B cell (primary cell): ENCODE results near the gene LRRC66. TPM values are rescaled to one million over a fixed set of nuclear protein-coding genes. Genes with fewer than 3 reads are reported as not detected.

Experiments used
- ATAC-seq: fragments of 200-7000 bp; cut with Tn5 transposase; one replicate; pipeline ENCODE4 v1.10.0; 2021; ENCODE audit warnings: low read depth, mild to moderate bottlenecking, moderate number of reproducible peaks, moderate library complexity
- CTCF ChIA-PET: fragments of 350-600 bp; sonication (Branson Sonifier 250); formaldehyde crosslinking; loops from one replicate; lab custom pipeline; 2021; ENCODE audit warnings: antibody characterized with exemption, inconsistent platforms; lab: Charles Lee
- POLR2A ChIA-PET: fragments of 350-600 bp; sonication (Branson Sonifier 250); formaldehyde crosslinking; loops from one replicate; lab custom pipeline; 2021; ENCODE audit warnings: antibody characterized with exemption; lab: Charles Lee
- DNase-seq: peaks from one replicate; pipeline ENCODE4 v3.0.0; 2013
- H2AFZ ChIP-seq: 2 replicates; pipeline ENCODE4 v1.6.1; 2012; ENCODE audit warnings: mild to moderate bottlenecking, low read depth, low read length; ENCODE audit not compliant: insufficient read depth, poor library complexity, severe bottlenecking
- H3K27ac ChIP-seq, 2 donors: 1 replicate in 1 of 2; 2 replicates in 1 of 2; pipeline ENCODE4 v1.5.1; 2012 to 2013; ENCODE audit warnings: low read length in 2 of 2, mild to moderate bottlenecking in 2 of 2, moderate library complexity in 1 of 2
- H3K27me3 ChIP-seq, 4 experiments: fragments of 200-600 bp in 1 of 4; sonication (generic) in 1 of 4; replicated peaks in 1 of 4; 1 replicate in 2 of 4; 2 replicates in 2 of 4; pipeline versions ENCODE4 v1.6.1 to v1.7.0; 2013 to 2016; ENCODE audit warnings: low read length in 3 of 4, mild to moderate bottlenecking in 2 of 4, mixed read lengths in 1 of 4, moderate library complexity in 1 of 4; ENCODE audit not compliant: insufficient read depth in 4 of 4, control insufficient read depth in 3 of 4; ENCODE audit errors: control extremely low read depth in 1 of 4
- H3K36me3 ChIP-seq, 2 experiments: replicated peaks in 1 of 2; 1 replicate in 1 of 2; 2 replicates in 1 of 2; pipeline versions ENCODE4 v1.6.1 to v1.7.1; 2013; ENCODE audit warnings: low read length in 1 of 2; ENCODE audit not compliant: insufficient read depth in 2 of 2, control insufficient read depth in 1 of 2; ENCODE audit errors: control extremely low read depth in 1 of 2, extremely low read depth in 1 of 2
- H3K4me1 ChIP-seq, 2 donors: fragments of 200-600 bp in 1 of 2; sonication (generic) in 1 of 2; 1 replicate in 1 of 2; 2 replicates in 1 of 2; pipeline versions ENCODE4 v1.5.1 to v1.6.1; 2013 to 2017; ENCODE audit warnings: low read length in 2 of 2; ENCODE audit not compliant: control insufficient read depth in 2 of 2, insufficient read depth in 2 of 2
- H3K4me2 ChIP-seq: replicated peaks from 2 replicates; pipeline ENCODE3; 2012; ENCODE audit warnings: mild to moderate bottlenecking, low read depth, low read length; ENCODE audit not compliant: poor library complexity, severe bottlenecking
- H3K4me3 ChIP-seq, 5 experiments: fragments of 200-600 bp in 1 of 5; sonication (generic) in 1 of 5; 1 replicate in 3 of 5; 2 replicates in 2 of 5; pipeline versions ENCODE4 v1.5.1 to v1.7.0; 2011 to 2016; ENCODE audit warnings: low read length in 4 of 5, mild to moderate bottlenecking in 4 of 5, low read depth in 2 of 5, control low read depth in 1 of 5, moderate library complexity in 1 of 5; ENCODE audit not compliant: insufficient read depth in 1 of 5; ENCODE audit errors: control extremely low read depth in 1 of 5, extremely low read depth in 1 of 5
- H3K79me2 ChIP-seq: fragments of 200-600 bp; sonication (generic); one replicate; pipeline ENCODE4 v1.6.0; 2016; ENCODE audit warnings: low read length; ENCODE audit not compliant: control insufficient read depth, insufficient read depth
- H3K9ac ChIP-seq: fragments of 200-600 bp; sonication (generic); 2 replicates; pipeline ENCODE4 v1.6.1; 2017; ENCODE audit warnings: mild to moderate bottlenecking, low read length, moderate library complexity
- H3K9me3 ChIP-seq, 3 donors: one replicate each; pipeline versions ENCODE4 v1.6.1 to v1.7.1; 2013; ENCODE audit warnings: low read length in 2 of 3; ENCODE audit not compliant: control insufficient read depth in 2 of 3, insufficient read depth in 1 of 3; ENCODE audit errors: control extremely low read depth in 1 of 3
- H4K20me1 ChIP-seq: 2 replicates; pipeline ENCODE4 v1.6.0; 2012; ENCODE audit warnings: mild to moderate bottlenecking, low read length; ENCODE audit not compliant: insufficient read depth, control insufficient read depth, poor library complexity, severe bottlenecking
- H3K27ac Mint-ChIP-seq: one replicate; pipeline ENCODE4 v1.8.0; 2021; ENCODE audit warnings: mixed read lengths
- H3K27me3 Mint-ChIP-seq: one replicate; pipeline ENCODE4 v1.8.0; 2021; ENCODE audit warnings: mixed read lengths
- H3K4me1 Mint-ChIP-seq: one replicate; pipeline ENCODE4 v1.8.0; 2021; ENCODE audit warnings: mixed read lengths
- H3K4me3 Mint-ChIP-seq: one replicate; pipeline ENCODE4 v1.8.0; 2021; ENCODE audit warnings: mixed read lengths
- H3K9me3 Mint-ChIP-seq: one replicate; pipeline ENCODE4 v1.8.0; 2022; ENCODE audit warnings: mixed read lengths; ENCODE audit not compliant: insufficient read depth
- EZH2 ChIP-seq: IDR thresholded peaks from 2 replicates; pipeline ENCODE4 v1.6.1; 2012; ENCODE audit warnings: borderline replicate concordance, low read depth, mild to moderate bottlenecking, moderate library complexity, low read length; ENCODE audit not compliant: insufficient read depth, poor library complexity, severe bottlenecking
- WGBS: methylation state at CpG from one replicate; pipeline ENCODE4 v1.1.5; 2013; ENCODE audit warnings: missing lambda C conversion rate; ENCODE audit not compliant: insufficient coverage; 5-methylcytosine and 5-hydroxymethylcytosine counted together
- intact Hi-C: fragments of 100-400 bp; cut with micrococcal nuclease; formaldehyde crosslinking; loops from one replicate; pipeline ENCODE4 v1.10.0; 2022
- polyA plus RNA-seq: library from polyadenylated mRNA; depleted of rRNA; stranded (reverse); fragments of >200 nt; gene quantifications from 2 replicates; pipeline ENCODE4 v1.2.3, GENCODE V29; 2012
- total RNA-seq, 2 donors: library from RNA; stranded (reverse); fragments of 120-200 nt in 1 of 2; gene quantifications; 1 replicate in 1 of 2; 2 replicates in 1 of 2; pipeline versions ENCODE4 v1.2.3 to v1.2.4, GENCODE V29; 2013 to 2022
- TF ChIP-seq, protein P1 (sequence below): fragments of 200-600 bp; IDR thresholded peaks from one replicate; pipeline ENCODE4 v1.8.0; 2022; ENCODE audit warnings: antibody characterized with exemption, mild to moderate bottlenecking

Gene LRRC66
- total and polyA plus RNA-seq, 2 donors (not counting 1 experiment from before 2014, with no cell fraction given): 0.37 to 0.44 TPM

DNA sequence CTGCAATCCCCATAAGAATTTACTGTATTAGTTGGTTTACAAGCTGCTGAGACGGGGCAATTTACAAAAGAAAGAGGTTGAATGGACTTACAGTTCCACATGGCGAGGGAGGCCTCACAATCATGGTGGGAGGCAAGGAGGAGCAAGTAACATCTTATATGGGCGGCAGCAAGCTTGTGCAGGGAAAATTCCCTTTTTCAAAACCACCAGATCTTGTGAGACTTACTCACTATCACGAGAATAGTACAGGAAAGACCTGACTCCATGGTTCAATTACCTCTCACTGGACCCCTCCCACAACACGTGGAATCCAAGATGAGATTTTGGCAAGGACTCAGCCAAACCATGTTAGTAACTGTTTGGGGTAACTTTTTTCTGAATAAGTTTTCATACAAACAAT, 29.1 kb upstream of the LRRC66 start:
- H3K4me3 ChIP-seq: no peak overlapping the region
- H4K20me1 ChIP-seq: no peaks in the 10 kb centered on the region
- TF ChIP-seq, protein P1, sequence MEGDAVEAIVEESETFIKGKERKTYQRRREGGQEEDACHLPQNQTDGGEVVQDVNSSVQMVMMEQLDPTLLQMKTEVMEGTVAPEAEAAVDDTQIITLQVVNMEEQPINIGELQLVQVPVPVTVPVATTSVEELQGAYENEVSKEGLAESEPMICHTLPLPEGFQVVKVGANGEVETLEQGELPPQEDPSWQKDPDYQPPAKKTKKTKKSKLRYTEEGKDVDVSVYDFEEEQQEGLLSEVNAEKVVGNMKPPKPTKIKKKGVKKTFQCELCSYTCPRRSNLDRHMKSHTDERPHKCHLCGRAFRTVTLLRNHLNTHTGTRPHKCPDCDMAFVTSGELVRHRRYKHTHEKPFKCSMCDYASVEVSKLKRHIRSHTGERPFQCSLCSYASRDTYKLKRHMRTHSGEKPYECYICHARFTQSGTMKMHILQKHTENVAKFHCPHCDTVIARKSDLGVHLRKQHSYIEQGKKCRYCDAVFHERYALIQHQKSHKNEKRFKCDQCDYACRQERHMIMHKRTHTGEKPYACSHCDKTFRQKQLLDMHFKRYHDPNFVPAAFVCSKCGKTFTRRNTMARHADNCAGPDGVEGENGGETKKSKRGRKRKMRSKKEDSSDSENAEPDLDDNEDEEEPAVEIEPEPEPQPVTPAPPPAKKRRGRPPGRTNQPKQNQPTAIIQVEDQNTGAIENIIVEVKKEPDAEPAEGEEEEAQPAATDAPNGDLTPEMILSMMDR: no peak
- no peak for TF ChIP-seq EZH2
- DNase-seq: no peak
- H3K27me3 Mint-ChIP-seq: peaks cover 42% of the 10 kb centered on the region
- no peak overlapping the region for H3K4me3 Mint-ChIP-seq
- H3K27ac Mint-ChIP-seq: no peak overlapping the region
- H3K9ac ChIP-seq: no peak overlapping the region
- H3K9me3 Mint-ChIP-seq: no peaks in the 10 kb centered on the region
- CTCF ChIA-PET: no interaction called here
- peaks cover 0 to 40% (median 30%) of the 10 kb centered on the region in 4 experiments for H3K27me3 ChIP-seq
- peaks cover 0 to 7% (median 0%) of the 10 kb centered on the region in 3 donors for H3K9me3 ChIP-seq
- no peaks in the 10 kb centered on the region for H3K79me2 ChIP-seq
- H3K4me1 Mint-ChIP-seq: peaks cover 29% of the 10 kb centered on the region
- H2AFZ ChIP-seq: no peak overlapping the region
- H3K4me2 ChIP-seq: no peak overlapping the region
- peaks cover 18 to 22% of the 10 kb centered on the region in 2 donors for H3K4me1 ChIP-seq
- H3K27ac ChIP-seq: no peak overlapping the region
- 67% methylated on average over 1 of the region's 5 CpGs for WGBS
- ATAC-seq: no peak
- POLR2A ChIA-PET: no interaction called here
- intact Hi-C loops: no loop called here
- H3K36me3 ChIP-seq: no peaks in the 10 kb centered on the region

DNA sequence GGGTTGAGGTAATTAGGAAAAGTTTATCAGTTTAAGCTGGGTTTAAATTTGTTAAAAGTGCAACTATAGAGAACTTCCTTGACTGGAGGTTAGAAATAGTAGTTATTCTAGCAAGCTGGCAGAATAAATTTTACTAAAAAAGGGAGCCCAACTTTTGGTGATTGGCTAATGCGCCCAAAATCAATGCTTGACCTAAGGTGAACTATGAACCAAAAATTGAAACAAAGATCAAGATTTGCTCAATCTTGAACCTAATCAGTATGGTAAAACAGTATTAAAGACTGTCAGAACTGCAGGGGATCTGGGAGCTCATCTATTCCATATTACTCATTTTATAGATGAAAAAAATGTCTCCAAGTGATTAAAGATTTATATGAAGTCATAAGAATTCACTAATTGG, 24.9 kb upstream of the LRRC66 start:
- H3K4me1 Mint-ChIP-seq: no peaks in the 10 kb centered on the region
- ATAC-seq: no peak
- intact Hi-C loops: no loop called here

More for the DNA sequence above, 24.9 kb upstream of the LRRC66 start:
- POLR2A ChIA-PET: no interaction called here
- no peak for DNase-seq
- Histone ChIP-seq H3K9ac (no peak overlapping the region), H3K36me3 (no peaks in the 10 kb centered on the region), H4K20me1 (no peaks in the 10 kb centered on the region), H3K4me3 (no peak overlapping the region), H3K27me3 (peaks cover 0 to 21% (median 20%) of the 10 kb centered on the region in 4 experiments), H3K4me2 (no peak overlapping the region), H3K79me2 (no peaks in the 10 kb centered on the region), H3K9me3 (peaks cover 0 to 3% (median 0%) of the 10 kb centered on the region in 3 donors), H3K27ac (no peak overlapping the region), H2AFZ (no peak overlapping the region), H3K4me1 (no peaks in the 10 kb centered on the region)
- CTCF ChIA-PET: interaction anchor here (1.3 to 1.4 kb wide), 2 partner anchors 17 to 213 kb away, joined by 3 to 4 read pairs; no protein-coding TSS in a partner anchor
- H3K27ac Mint-ChIP-seq: no peak overlapping the region
- no peaks in the 10 kb centered on the region for H3K9me3 Mint-ChIP-seq
- H3K4me3 Mint-ChIP-seq: no peak overlapping the region
- TF ChIP-seq, protein P1: no peak
- no peak for TF ChIP-seq EZH2
- no CpG with 5 or more reads among the region's 1 CpG for WGBS
- H3K27me3 Mint-ChIP-seq: peaks cover 56% of the 10 kb centered on the region
